Lung microvascular endothelial cell (primary cell): ENCODE measurements around the gene ETV6. TPM values are rescaled to one million over a fixed set of nuclear protein-coding genes. Genes with fewer than 3 reads are reported as not detected.

Experiments used
- DNase-seq, 2 donors: peaks; one replicate each; pipeline versions ENCODE4 v3.0.0 to v3.0.0-alpha.2; 2010; ENCODE audit warnings: low read depth in 2 of 2
- total RNA-seq: library from RNA; depleted of rRNA; stranded (reverse); fragments of >200 nt; gene quantifications from 2 replicates; pipeline ENCODE4 v1.2.1, GENCODE V29; 2014

Gene ETV6
- total RNA-seq, 1 donor from 2014 or later, result 6.7 TPM

DNA sequence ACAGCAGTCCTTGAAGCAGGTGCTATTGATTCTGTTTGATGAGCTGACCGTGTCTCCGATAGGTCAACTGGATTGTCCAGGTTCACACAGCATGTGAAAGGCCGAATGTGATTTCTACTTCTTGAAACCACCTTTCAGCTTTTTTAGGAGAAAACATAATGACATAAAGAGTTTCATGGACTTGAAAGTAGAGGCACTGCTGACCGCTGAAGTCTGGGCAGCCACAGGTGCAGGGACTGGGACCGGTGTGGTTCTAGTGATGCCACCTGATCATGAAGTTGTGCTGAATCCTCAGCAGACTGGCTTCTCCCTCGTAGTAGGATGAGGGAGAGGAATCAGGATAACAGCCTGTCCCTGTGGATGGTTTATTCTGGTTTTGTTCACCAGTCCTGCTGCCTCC, 108.1 kb downstream of the ETV6 start:
- DNase-seq, result no peak

DNA sequence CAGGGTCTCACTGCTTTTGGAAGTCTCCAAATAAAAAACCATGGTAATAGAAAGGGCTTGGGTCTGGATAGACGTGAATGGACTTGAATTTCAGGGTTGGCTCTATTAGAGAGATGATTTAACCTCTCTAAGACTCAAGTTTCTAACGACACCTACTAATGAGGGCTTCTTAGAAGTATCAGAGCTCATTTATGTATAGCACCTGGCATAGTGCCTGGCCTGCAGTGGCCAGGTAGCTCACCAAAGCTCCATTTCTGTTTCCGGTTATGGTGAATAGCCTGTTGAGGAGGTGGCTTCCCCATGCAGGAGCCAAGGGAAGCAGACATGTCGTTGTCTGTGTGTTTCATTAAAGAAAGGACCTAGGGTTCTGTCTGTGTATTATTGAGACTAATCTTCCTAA, 108.6 kb downstream of the ETV6 start:
- DNase-seq, result no peak

DNA sequence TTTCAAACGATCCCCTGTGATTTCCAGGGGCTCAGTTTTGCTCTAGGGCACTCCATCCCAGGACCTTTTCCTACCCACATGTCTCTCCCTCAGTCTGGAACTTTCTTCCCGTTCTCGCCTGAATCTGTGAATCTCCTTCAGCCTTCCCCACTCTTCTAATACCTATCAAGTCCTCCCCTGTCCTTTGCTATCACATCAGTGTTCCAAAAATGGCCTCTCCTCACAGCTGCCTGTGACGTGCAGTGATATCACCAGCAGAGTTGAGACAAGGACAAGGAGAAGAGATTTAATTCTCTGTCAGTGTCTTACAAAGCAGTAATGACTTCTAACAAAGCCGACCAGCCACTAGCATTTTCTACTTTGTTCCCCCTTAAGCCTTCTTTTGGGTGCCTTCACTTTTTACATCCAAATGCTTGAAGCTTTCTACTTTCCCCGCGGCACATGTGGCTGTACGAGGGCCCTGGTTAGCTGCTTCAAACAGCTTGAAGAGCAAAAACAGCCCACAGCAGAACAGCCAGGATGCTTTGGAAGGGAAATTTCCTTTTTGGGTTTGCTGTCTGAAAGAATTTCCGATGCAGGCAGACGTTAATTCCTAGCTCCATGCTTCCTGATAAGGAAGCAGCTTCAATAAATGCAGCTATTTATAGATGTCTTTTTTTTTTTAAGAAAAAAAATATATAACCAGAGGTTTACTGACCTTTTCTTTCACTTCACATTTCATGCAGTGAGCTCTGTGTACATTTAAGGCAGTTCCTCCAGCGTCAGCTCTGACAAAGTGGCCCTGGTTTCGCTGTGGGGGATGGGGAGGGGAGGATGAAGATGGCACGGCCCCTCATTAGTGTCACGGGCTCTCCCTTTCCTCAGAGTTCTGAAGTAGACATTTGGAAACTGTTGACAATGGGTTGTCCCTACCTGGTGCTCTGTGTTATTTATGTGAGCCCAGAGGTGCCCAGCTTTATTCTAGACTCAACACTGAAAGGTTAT, 109.3 kb downstream of the ETV6 start:
- peak in 1 of 2 donors; percentile 56 for DNase-seq

DNA sequence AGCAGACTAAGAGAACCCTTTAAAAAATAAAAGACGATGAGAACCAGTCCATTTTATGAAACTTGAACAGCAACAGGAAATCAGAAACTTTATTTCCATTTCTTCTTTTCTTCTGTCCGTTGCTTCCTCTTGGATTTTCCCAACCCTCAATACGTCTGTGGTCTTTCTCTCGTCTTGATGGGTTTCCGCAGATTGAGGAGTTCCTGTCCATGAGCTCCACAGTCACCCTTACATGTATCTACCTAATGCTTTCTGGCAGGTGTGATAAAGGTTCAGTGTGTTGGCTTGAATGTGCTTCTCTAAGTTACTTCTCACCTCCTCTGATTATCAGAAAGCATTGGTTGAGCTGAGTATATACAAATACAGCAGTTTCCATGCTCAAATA, 110.0 kb downstream of the ETV6 start:
- DNase-seq, result no peak

DNA sequence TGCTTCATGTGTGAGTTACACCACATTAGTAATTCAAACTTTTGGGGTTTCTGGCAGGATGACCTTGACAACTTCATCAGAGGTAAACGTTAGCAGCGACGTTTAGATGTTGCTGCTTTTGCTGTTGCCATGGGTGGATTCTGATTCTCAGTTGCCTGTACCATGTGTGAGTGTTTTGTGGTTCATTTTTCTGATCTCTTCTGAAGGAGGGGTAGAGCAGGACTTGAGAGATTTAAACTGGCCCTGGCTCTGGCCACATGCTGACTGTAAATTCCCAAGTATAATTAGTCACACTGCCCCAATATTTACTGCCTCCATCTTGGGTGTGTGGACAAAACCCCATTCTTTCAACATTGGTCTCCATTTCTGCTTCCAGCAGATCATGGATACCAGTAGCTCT, 110.4 kb downstream of the ETV6 start:
- no peak for DNase-seq

DNA sequence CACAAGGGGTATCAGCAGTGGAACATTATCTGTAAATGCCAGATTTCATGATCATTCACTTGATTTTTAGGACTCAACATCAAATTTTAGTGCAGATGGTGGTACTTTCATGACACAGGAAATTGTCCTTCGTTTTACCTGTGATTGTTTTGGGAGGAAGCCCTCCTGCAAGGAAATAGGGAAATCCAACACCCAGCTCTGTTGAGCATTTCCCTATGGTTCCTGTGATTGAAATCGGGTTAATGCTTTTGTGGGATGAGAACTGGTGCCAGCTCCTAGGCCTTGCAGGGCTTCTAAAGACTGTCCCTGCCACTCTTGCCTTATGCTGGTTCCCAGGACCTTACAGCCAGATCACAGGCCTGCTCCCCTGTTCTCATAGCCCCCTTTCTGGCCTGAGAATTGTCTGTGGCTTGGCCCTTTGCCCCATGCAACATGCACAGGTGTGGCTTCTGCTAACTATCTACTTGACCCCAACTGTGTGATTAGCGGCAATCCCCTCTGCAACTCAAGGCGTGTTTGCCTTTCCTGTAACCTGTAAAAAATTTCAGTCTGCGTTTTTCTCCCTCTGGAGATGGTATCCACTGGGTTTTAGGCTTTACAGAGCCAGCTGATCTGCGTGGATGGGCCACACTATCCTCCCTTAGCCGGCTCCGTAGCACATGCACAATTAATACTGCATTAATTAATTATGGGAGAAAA, 112.5 kb downstream of the ETV6 start:
- DNase-seq, result no peak

DNA sequence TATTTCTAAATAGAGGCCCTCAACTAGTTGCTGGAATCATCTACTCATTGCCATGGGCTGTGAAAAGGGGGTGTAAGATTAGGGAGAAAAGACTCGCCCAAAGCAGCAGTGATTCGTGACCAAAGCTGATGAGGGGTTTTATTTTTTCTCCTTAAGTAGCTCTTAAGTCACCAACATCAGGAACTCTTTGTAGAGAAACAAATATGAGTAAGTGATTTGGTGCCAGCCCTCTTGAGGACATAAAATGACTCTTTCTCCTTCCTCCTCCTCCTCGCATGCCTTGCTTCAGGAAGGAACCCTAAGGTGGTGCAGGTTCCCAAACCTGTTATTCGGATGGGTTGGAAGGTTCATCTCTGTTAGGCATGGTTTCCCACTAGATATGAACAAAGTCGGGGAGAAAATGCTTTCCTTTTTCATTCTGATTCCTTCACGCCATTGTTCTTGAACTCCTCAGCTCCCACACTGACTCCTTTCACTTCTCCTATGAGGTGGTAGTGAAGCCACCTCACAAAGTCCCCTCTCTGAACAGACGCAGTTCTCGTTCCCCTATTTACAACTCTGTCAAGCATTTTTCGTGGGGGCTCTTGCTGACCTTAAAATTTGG, 113.4 kb downstream of the ETV6 start:
- DNase-seq, result no peak

DNA sequence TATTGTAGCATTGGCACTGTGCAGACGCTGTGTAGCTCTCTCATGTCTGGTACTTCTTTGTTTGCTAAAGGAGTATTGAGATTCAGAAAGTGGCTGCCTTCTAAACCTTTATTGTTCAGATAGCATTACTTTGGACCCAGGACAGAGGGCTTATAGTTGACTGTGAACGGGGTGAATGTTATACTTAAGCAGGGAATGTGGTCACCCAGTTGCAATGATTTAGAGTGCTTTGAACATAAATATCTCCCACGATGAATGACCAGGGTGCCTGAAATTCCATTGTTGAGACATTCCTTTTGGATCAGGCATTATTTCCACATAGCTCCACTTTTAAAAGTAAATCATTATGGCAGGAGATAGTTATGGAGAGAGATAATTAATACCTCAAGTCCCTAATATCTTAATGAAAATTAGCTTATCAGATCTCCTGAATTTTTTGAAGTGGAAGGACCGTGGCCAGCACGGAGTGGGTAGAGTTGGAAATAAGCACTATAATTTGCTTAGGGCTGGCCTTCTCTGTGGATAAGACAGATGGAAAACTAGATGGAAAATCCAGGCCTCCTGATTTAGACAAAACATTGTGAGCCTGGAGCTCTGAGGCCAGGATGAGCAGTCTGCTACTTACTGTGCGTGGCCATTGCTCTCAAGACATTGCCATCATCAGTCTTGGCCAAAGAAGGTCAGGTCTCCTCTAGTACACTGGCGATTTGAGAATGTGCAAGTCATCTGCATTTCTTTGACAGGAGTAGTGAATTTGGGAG, 114.5 kb downstream of the ETV6 start:
- DNase-seq, result peak in 1 of 2 donors; percentile 16

DNA sequence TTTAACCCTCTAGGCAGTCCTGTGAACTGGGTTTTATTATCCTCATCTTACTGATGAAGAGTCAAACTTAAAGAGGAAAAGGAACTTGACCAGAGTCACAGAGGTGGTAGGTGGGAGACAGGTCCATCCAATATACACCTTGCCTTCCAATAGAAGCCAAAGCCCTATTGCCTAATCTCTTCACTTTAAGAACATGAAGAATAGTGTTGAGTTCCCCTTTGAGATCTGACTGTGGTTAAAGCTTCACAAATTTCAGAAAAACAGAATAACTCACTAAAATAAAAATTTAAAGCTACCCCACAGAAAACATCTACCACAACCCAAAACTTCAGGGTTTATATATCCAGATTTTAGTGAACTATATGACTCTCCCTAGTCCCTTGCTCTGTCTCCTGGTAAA, 115.4 kb downstream of the ETV6 start:
- DNase-seq, result no peak

DNA sequence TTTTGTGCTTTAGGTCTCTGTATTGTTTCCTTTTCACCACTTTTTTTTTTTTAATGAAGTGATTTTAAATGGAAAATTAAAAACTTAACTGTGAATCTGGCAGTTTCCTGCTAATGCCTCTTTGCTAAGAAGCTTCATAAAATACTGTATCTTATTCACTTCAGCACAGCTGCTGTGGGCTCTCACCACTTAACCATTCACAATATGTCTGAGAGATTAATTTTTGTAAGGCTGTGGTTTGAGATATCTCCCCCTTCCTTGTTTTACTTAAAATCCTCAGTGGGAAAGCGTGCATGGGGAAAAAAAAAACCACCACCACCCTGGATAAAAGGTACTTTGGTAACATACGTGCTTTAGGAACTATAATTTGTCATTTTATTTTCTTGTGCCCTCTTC, 115.9 kb downstream of the ETV6 start:
- DNase-seq, result no peak

DNA sequence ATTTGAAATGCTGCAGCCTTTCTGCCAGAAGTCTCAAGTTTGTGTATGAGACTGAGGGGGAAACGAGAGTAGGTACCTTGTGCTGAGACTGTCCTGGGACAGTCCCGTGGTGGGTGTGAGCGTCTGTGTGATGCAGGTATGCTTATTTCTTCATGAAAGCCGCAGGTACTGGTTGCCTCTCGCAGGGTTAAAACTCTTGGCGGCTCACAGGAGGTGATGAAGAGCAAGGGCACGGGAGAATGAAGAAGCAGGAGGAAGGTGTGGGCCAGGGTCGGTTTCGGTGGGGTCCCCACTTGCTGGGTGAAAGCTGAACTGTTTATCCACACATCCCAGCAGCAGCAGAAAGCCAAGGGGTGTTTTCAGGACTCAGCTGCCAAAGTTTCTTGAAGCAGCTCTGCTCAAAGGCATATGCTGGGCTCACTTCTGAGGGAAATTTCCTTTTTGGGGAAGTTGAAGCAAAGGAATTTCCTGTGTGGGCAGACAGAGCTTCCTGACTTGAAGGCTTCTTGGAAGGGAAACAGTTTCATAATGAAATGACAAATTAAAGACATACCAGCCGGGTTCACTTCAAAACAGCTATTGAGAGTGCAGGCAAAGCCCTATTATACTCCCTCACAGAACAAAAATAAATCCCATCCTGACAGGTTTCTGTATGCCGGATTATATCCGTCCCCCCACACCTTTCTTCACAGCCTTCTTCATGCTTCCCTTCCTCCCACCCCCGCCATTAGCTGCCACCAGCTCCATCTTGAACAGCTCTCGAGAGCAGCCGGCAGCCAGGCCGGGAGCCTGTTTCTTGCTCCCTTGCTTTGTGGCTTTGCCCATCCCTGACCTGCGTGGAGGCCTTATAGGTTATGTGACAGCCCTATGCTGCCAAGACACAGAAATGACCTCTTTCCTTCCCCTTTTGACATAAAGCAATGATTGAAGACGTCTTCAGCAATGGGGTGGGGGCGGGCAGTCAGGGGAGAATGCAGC, 116.6 kb downstream of the ETV6 start:
- DNase-seq, result peak in 1 of 2 donors; percentile 89

DNA sequence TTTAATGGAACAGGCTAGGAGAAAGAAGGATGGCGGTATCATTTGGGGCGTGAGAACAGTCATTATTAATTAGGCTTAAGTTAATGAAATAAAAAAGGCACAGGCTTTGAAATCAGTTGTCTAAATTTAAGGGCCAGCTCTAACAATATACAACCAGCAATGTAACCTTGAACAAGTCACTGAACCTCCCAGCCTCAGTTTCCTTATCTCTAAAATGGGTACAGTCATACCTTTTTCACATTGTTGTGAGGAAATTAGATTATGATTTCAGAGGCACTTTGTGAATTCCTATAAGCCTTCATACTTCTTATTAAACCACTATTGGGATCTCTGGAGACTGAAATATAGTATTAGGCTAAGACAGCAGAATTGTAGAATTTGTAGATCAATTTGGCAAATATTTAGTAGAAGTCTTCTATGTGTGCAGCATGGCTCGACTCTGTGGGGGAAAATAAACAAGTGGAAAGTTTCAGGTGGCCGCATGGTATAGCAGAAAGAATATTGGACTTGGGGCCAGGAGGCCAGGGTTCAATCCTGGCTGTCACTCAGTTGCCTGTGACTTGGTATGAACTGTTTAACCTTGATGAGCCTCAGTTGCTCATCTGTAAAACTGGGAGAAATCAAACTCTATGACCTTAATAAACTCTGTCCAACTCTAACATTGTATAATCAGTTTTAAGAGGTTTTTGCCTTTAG, 117.7 kb downstream of the ETV6 start:
- DNase-seq, result no peak

DNA sequence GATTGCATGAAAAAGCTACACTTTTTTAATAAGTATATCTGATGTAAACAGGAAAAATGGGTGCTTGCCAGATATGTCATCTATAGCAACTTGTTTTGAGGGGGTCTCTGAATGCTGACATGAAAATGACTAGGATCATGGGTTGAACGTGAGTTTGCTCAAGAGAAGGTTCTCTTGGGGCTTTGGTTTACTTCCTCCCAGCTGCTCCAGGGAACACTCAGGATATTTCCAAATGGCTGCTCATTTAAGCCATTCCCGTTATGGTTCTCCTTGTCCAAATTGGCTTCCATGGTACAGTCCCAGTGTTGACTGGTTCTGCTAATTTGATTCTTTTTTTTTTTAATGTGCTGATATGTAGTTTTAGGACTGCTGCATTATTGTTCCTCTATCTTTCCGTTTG, 118.3 kb downstream of the ETV6 start:
- no peak for DNase-seq

DNA sequence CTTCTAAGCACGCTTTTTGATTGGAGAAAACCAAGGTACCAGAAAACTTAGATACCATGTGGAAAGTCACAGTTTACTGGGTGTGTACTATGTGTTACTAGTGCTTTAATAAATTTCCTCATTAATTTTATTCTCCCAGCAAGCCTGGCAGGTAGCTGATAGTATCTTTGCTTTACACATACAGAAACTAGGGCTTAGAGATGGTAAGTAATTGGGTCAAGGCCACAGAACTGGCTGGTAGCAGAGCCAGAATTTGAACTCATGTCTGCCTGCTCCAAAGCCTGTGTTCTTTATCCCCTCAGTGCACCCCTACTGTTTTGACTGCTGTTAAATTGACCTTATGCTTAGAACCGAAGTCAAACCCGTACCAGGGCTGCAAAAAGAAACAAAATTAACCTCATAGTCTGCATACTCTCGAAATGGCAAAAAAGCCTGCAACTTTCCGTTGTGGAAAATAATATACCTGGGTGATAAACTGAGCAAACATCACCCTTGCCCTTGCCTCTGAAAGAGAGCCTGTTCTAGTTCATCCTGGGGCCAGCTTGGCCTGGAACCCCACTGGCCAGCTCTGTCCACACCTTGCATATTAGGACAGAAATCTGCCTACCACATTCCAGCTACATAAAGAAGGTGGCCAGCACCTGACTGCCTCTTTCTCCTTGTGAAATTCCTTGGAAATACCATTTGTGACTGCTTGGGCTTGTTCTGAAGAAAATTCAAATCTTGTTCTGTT, 118.9 kb downstream of the ETV6 start:
- DNase-seq, result no peak

DNA sequence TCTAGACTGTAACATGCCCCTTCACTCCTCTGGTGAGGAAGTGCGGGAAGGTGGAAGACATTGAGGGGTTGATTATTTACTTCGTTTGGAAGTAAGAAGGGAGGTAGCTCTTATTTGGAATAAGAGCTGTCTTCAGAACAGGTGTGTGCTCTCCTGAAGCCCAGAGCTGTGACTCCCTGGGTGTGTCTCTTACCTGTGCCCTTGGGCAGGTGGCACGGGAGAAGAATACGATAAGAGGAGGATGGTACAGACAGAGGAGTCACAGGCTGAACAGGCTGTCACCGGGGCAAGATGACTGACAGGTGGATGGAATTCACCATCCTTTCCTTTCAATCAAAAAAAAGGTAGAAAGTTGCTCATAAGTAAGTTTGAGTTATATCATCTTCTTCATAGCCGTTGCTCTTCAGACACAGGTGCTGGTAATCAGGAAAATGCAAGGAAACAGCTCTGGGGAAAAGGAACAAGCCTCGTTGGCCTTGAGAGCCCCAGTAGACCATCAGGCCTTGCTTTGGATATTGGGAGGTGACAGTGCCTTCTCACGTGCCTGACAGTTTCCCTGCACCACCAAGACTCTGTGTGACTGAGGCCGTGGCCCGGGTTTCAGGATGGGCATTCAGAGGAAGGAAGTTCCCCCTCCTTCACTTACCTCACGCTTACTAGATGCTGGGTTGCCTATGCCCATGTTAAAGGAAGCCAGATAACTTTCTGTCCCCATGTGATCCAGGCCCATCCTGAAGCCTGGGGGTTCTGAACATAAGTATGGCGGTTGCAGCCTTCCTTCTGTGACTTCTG, 120.4 kb downstream of the ETV6 start:
- DNase-seq, result peak in 1 of 2 donors; percentile 18

DNA sequence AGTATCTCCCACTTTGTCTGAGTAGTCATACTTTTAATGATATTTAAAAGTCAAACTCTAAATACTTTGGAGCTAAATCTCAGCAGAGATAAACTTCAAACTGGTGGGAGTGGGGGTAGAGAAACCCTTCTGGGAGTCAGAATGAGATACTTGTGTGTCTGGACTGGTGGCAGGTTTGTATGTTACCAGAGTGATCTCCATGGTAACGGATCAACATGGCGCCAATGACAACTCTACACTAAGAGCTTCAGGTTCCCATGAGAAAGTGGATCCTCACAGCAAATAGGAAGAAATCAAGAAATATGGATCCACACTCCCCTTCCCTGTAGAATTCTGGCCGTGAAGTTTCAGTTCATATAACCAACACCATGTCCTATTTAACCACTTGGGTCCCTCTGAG, 121.9 kb downstream of the ETV6 start:
- peak; percentile 59 to 66 for DNase-seq

DNA sequence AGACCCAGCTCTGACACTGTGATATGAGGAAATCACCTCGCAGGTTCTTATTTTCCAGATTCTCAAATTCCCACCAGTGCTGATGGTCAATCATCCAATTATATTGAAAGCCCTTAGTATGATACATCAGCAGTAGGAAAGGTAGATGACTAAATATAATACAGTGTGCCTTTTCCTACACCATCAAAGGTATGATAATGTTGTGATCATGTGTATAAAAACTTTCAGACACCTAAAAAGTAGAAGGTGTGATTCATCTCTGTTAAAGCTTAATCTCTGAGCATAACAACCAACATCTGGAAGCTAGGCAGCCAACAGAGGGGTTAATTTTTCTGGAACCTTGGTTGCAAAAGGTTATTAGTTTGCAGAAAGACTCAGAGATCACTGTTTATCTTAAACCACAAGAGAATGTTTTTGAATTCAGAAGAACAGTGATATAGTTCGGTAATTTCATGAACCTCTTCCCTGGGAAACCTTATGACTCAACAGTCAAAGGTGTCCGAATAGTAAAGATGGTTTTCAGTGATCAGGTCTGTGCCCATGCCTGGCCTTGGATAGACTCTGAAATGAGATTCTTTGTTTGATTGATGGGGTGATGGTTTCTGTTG, 122.5 kb downstream of the ETV6 start:
- no peak for DNase-seq
